Fibroblast of the conjunctiva (primary cell): Measurements from ENCODE around the gene MRM2.
A peak's percentile ranks its signal among the peaks of the same experiment; 100 is the strongest.

Source experiments
- DNase-seq: peaks from one replicate; pipeline ENCODE4 v3.0.0-alpha.2; 2010; ENCODE audit warnings: low read depth

MRM2 gene

GRCh38 chr7:2266911-2267310 is 24.9 kb upstream of the MRM2 start:
- peak; percentile 57 for DNase-seq

- no peak for DNase-seq
These were observed 22.2 kb upstream of the MRM2 start for GRCh38 chr7:2264158-2264557.

- no peak for DNase-seq
These were observed 21.2 kb upstream of the MRM2 start for GRCh38 chr7:2263176-2263575.

- DNase-seq, result no peak
These were observed 19.6 kb upstream of the MRM2 start for GRCh38 chr7:2261611-2262010.

- DNase-seq, result no peak
These were observed 18.8 kb upstream of the MRM2 start for GRCh38 chr7:2260820-2261219.

GRCh38 chr7:2259480-2259879 is 17.5 kb upstream of the MRM2 start:
- no peak for DNase-seq

- DNase-seq, result no peak
These were observed 16.8 kb upstream of the MRM2 start for GRCh38 chr7:2258661-2259365.

GRCh38 chr7:2257651-2258050 is 15.6 kb upstream of the MRM2 start:
- DNase-seq, result no peak

- no peak for DNase-seq
These were observed 15.1 kb upstream of the MRM2 start for GRCh38 chr7:2257046-2257551.

- DNase-seq, result no peak
These were observed 14.5 kb upstream of the MRM2 start for GRCh38 chr7:2256306-2257045.

- no peak for DNase-seq
These were observed 13.4 kb upstream of the MRM2 start for GRCh38 chr7:2255145-2256139.

GRCh38 chr7:2254429-2255144 is 12.6 kb upstream of the MRM2 start:
- no peak for DNase-seq

- DNase-seq, result no peak
These were observed 11.7 kb upstream of the MRM2 start for GRCh38 chr7:2253525-2254244.

GRCh38 chr7:2253021-2253420 is 11.0 kb upstream of the MRM2 start:
- no peak for DNase-seq

- DNase-seq, result no peak
These were observed 10.1 kb upstream of the MRM2 start for GRCh38 chr7:2251841-2252771.

- no peak for DNase-seq
These were observed 9.4 kb upstream of the MRM2 start for GRCh38 chr7:2251381-2251780.

- DNase-seq, result no peak
These were observed 7.8 kb upstream of the MRM2 start for GRCh38 chr7:2249744-2250323.

GRCh38 chr7:2248984-2249694 is 7.1 kb upstream of the MRM2 start:
- DNase-seq, result peak; percentile 87
